Suprapubic skin (tissue), 4 donors: Measurements from ENCODE around the gene EPGN. TPM values are rescaled to one million over a fixed set of nuclear protein-coding genes. Genes with fewer than 3 reads are reported as not detected.

Experiments
- DNase-seq, 2 donors: peaks; one replicate each; pipeline ENCODE4 v3.0.0-alpha.2; 2019; ENCODE audit warnings: low spot score in 2 of 2
- H3K27ac ChIP-seq: fragments of 200-600 bp; sonication (generic); one replicate; pipeline ENCODE4 v1.5.1; 2019
- H3K27me3 ChIP-seq: fragments of 200-600 bp; sonication (generic); one replicate; pipeline ENCODE4 v1.5.1; 2019
- H3K36me3 ChIP-seq: fragments of 200-600 bp; sonication (generic); one replicate; pipeline ENCODE4 v1.5.1; 2019
- H3K4me1 ChIP-seq: fragments of 200-600 bp; sonication (generic); one replicate; pipeline ENCODE4 v1.5.1; 2019
- H3K4me3 ChIP-seq: fragments of 200-600 bp; sonication (generic); one replicate; pipeline ENCODE4 v1.5.1; 2019; ENCODE audit warnings: mild to moderate bottlenecking
- H3K9me3 ChIP-seq: fragments of 200-600 bp; sonication (generic); one replicate; pipeline ENCODE4 v1.5.1; 2019
- CTCF ChIP-seq, 2 donors: fragments of 200-600 bp in 1 of 2; fragments of 450-650 bp in 1 of 2; sonication (generic) in 1 of 2; IDR thresholded peaks; one replicate each; pipeline ENCODE4 v1.5.1; 2016 to 2019; ENCODE audit warnings: antibody characterized with exemption in 2 of 2, mild to moderate bottlenecking in 1 of 2, moderate library complexity in 1 of 2
- EP300 ChIP-seq: sonication (generic); formaldehyde crosslinking; IDR thresholded peaks from one replicate; pipeline ENCODE4 v1.6.1; 2017; ENCODE audit warnings: antibody characterized with exemption
- POLR2A ChIP-seq, 2 donors: fragments of 450-650 bp; IDR thresholded peaks; one replicate each; pipeline ENCODE4 v1.6.1; 2017; ENCODE audit warnings: antibody characterized with exemption in 2 of 2, mild to moderate bottlenecking in 2 of 2, moderate library complexity in 2 of 2
- POLR2AphosphoS5 ChIP-seq, 3 donors: sonication (generic); formaldehyde crosslinking; IDR thresholded peaks; one replicate each; pipeline ENCODE4 v1.6.1; 2017; ENCODE audit warnings: antibody characterized with exemption in 3 of 3
- WGBS: methylation state at CpG from one replicate; pipeline ENCODE4 v1.1.5; 2018; 5-methylcytosine and 5-hydroxymethylcytosine counted together
- total RNA-seq, 4 donors: library from RNA; depleted of rRNA; stranded (reverse); fragments of >200 nt; gene quantifications; one replicate each; pipeline ENCODE4 v1.1.0, GENCODE V29; 2016

Gene EPGN
- total RNA-seq, 4 donors from 2014 or later = 8.8 to 28.2 (median 16.5) TPM

DNA sequence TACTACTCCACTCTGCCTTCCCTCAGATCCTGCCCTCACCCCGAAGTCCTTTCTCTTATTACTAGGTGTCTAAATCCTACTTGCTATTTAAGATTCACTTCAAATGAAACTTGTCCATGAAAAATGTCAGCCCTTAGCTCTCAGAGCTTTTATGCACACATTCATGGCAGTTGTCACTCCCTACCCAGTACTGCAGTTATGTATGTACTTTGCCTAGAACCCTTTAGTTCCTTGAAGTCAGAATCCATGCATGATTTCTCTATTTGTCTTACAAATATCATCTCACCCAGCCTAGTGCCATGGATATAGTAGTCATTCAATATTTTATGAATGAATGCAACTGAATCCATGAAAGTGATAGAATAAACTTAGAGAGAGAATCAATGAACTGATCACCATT is 3.3 kb upstream of the EPGN start:
- H3K27ac ChIP-seq = no peak overlapping the region
- H3K4me1 ChIP-seq = peaks cover 5% of the 10 kb centered on the region
- no peak for DNase-seq
- no peaks in the 10 kb centered on the region for H3K27me3 ChIP-seq
- no peak for TF ChIP-seq EP300
- TF ChIP-seq POLR2A (IDR thresholded peaks at IDR 0.05) = no peak
- TF ChIP-seq POLR2AphosphoS5 (IDR thresholded peaks at IDR 0.05) = no peak
- no peak for TF ChIP-seq CTCF (IDR thresholded peaks at IDR 0.05)
- H3K9me3 ChIP-seq = no peaks in the 10 kb centered on the region
- no peaks in the 10 kb centered on the region for H3K36me3 ChIP-seq
- H3K4me3 ChIP-seq = no peak overlapping the region
- WGBS = 94% methylated on average over 1 of the region's 1 CpG

DNA sequence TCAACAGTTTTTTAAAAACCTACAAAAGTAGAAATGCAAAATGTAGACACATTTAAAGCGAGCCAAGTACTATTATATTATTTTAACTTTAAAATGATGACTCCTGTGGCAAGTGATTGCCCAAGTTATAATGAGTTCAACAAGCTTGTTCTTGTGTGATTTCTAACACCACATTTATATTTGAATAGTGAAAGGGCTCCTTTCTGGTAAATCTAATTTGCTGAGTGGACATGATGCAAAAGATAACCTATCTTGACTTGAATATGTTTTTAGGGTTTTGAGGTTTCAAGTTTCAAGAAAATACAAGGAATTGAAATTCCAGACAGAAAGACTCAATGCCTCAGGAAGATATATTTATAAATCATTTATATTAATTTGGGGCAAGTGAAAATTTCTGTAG is 1.1 kb upstream of the EPGN start:
- Histone ChIP-seq H3K27ac (no peak overlapping the region), H3K27me3 (no peaks in the 10 kb centered on the region), H3K9me3 (no peaks in the 10 kb centered on the region), H3K4me1 (peaks cover 5% of the 10 kb centered on the region), H3K4me3 (no peak overlapping the region), H3K36me3 (no peaks in the 10 kb centered on the region)
- TF ChIP-seq POLR2AphosphoS5 (IDR thresholded peaks at IDR 0.05) (no peak), POLR2A (IDR thresholded peaks at IDR 0.05) (no peak)
- 56% methylated on average over 1 of the region's 1 CpG for WGBS
- no peak for DNase-seq

GRCh38 chr4:74309223-74309622 is 953 bp downstream of the EPGN start:
- no peak overlapping the region for H3K27ac ChIP-seq
- H3K9me3 ChIP-seq = no peaks in the 10 kb centered on the region
- no peak overlapping the region for H3K4me3 ChIP-seq
- DNase-seq = no peak
- no peaks in the 10 kb centered on the region for H3K27me3 ChIP-seq
- no peaks in the 10 kb centered on the region for H3K36me3 ChIP-seq
- peaks cover 5% of the 10 kb centered on the region for H3K4me1 ChIP-seq
- no peak for TF ChIP-seq POLR2A (IDR thresholded peaks at IDR 0.05)
- TF ChIP-seq POLR2AphosphoS5 (IDR thresholded peaks at IDR 0.05) = no peak
- TF ChIP-seq CTCF (IDR thresholded peaks at IDR 0.05) = no peak
- no peak for TF ChIP-seq EP300

- 24% methylated on average over 4 of the region's 4 CpGs for WGBS
- Histone ChIP-seq H3K27ac (no peak overlapping the region), H3K4me3 (no peak overlapping the region), H3K27me3 (no peaks in the 10 kb centered on the region), H3K9me3 (no peaks in the 10 kb centered on the region), H3K36me3 (no peaks in the 10 kb centered on the region), H3K4me1 (peaks cover 5% of the 10 kb centered on the region)
- TF ChIP-seq POLR2AphosphoS5 (IDR thresholded peaks at IDR 0.05) (no peak), CTCF (IDR thresholded peaks at IDR 0.05) (peak; percentile 13 to 48)
- no peak for DNase-seq
Measured at GRCh38 chr4:74311696-74312313, 3.5 kb downstream of the EPGN start.

DNA sequence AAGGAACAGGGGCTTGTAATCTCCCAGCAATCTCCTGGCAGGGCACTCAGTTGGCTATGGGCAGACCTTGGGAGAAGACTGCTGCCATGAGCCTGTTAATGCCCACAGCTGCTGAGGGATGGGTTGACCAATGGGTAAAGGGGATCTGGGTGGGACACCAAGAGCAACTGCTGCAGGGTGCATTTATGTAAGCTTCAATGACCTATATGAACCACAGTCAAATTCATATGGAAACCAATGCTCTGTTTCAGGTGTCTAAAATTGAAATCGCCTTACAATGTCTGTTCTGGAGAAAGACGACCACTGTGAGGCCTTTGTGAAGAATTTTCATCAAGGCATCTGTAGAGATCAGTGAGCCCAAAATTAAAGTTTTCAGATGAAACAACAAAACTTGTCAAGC is 6.1 kb downstream of the EPGN start:
- Histone ChIP-seq H3K9me3 (no peaks in the 10 kb centered on the region), H3K4me1 (no peaks in the 10 kb centered on the region), H3K4me3 (no peak overlapping the region), H3K27ac (no peak overlapping the region), H3K36me3 (no peaks in the 10 kb centered on the region), H3K27me3 (no peaks in the 10 kb centered on the region)
- DNase-seq = no peak
- WGBS = 95% methylated on average over 2 of the region's 2 CpGs
- TF ChIP-seq EP300 (no peak), CTCF (IDR thresholded peaks at IDR 0.05) (no peak), POLR2A (IDR thresholded peaks at IDR 0.05) (no peak)

- Histone ChIP-seq H3K36me3 (no peaks in the 10 kb centered on the region), H3K4me1 (no peaks in the 10 kb centered on the region), H3K4me3 (no peak overlapping the region), H3K27ac (no peak overlapping the region), H3K27me3 (no peaks in the 10 kb centered on the region), H3K9me3 (no peaks in the 10 kb centered on the region)
- no peak for DNase-seq
- 76% methylated on average over 2 of the region's 2 CpGs for WGBS
- TF ChIP-seq CTCF (IDR thresholded peaks at IDR 0.05) (no peak), POLR2A (IDR thresholded peaks at IDR 0.05) (no peak), POLR2AphosphoS5 (IDR thresholded peaks at IDR 0.05) (no peak), EP300 (no peak)
Measured at GRCh38 chr4:74314944-74315343, 6.7 kb downstream of the EPGN start.
